Endothelial cell of umbilical vein (primary cell): ENCODE measurements around the gene FOCAD. TPM values are rescaled to one million over a fixed set of nuclear protein-coding genes. Genes with fewer than 3 reads are reported as not detected.

Source experiments
- BruUV-seq: library from RNA; stranded (reverse); fragments of 400-500 nt; replicated peaks from 2 replicates; lab custom pipeline; 2021; lab: Mats Ljungman, UMichigan
- CTCF ChIA-PET: fragments of 300-600, 350-600 bp; sonication (Branson Sonifier 250); formaldehyde crosslinking; loops from one replicate; lab custom pipeline; 2021; ENCODE audit warnings: antibody characterized with exemption, inconsistent platforms; lab: Charles Lee
- POLR2A ChIA-PET: fragments of 300-600, 350-600 bp; sonication (Branson Sonifier 250); formaldehyde crosslinking; loops from one replicate; lab custom pipeline; 2021; ENCODE audit warnings: antibody characterized with exemption, inconsistent platforms; lab: Charles Lee
- DNase-seq: peaks from one replicate; pipeline ENCODE4 v3.0.0-alpha.2; 2011; ENCODE audit warnings: low read depth, low spot score
- FAIRE-seq: peaks from 2 replicates; lab custom pipeline; 2011; peaks lifted over from hg19 to GRCh38; lab: Jason Lieb, UNC
- H2AFZ ChIP-seq: 2 replicates; pipeline ENCODE4 v1.6.0; 2012; ENCODE audit warnings: low read depth, low read length, control low read depth, inconsistent platforms
- H3K27ac ChIP-seq: 2 replicates; pipeline ENCODE4 v1.5.1; 2011; ENCODE audit warnings: low read depth, mild to moderate bottlenecking, control low read depth, low read length, moderate library complexity; ENCODE audit not compliant: insufficient read depth
- H3K27me3 ChIP-seq, 2 experiments: 2 replicates each; pipeline versions ENCODE4 v1.6.0 to v1.6.1; 2011; ENCODE audit warnings: low read length in 2 of 2, mixed read lengths in 1 of 2; ENCODE audit not compliant: control insufficient read depth in 2 of 2, insufficient read depth in 2 of 2
- H3K36me3 ChIP-seq, 2 experiments: 2 replicates in 1 of 2; 3 replicates in 1 of 2; pipeline ENCODE4 v1.5.1; 2011; ENCODE audit warnings: low read length in 2 of 2, mild to moderate bottlenecking in 1 of 2, moderate library complexity in 1 of 2; ENCODE audit not compliant: control insufficient read depth in 2 of 2, insufficient read depth in 2 of 2; ENCODE audit errors: extremely low read depth in 1 of 2
- H3K4me1 ChIP-seq: 3 replicates; pipeline ENCODE4 v1.5.1; 2011; ENCODE audit warnings: mild to moderate bottlenecking, low read length; ENCODE audit not compliant: control insufficient read depth, insufficient read depth; ENCODE audit errors: extremely low read depth
- H3K4me2 ChIP-seq: 2 replicates; pipeline ENCODE4 v1.6.1; 2011; ENCODE audit warnings: low read length, control low read depth, mixed read lengths; ENCODE audit not compliant: insufficient read depth
- H3K4me3 ChIP-seq, 3 experiments: fragments of 200-600 bp in 1 of 3; sonication (generic), shearing (Covaris generic) in 1 of 3; replicated peaks in 1 of 3; 2 replicates each; pipeline ENCODE4 v1.5.1; 2011 to 2016; ENCODE audit warnings: control low read depth in 3 of 3, low read length in 3 of 3, mild to moderate bottlenecking in 2 of 3, inconsistent platforms in 1 of 3, low read depth in 1 of 3, moderate library complexity in 1 of 3; ENCODE audit not compliant: insufficient read depth in 1 of 3
- H3K79me2 ChIP-seq: 2 replicates; pipeline ENCODE4 v1.6.0; 2012; ENCODE audit warnings: low read length, inconsistent platforms; ENCODE audit not compliant: control insufficient read depth, insufficient read depth
- H3K9ac ChIP-seq: replicated peaks from 2 replicates; pipeline ENCODE3; 2011; ENCODE audit warnings: low read length, control low read depth; ENCODE audit not compliant: insufficient read depth; ENCODE audit errors: extremely low read depth
- H3K9me1 ChIP-seq: replicated peaks from 3 replicates; pipeline ENCODE4 v1.6.0; 2011; ENCODE audit warnings: mild to moderate bottlenecking, low read length; ENCODE audit not compliant: control insufficient read depth, insufficient read depth; ENCODE audit errors: extremely low read depth
- H3K9me3 ChIP-seq: replicated peaks from 2 replicates; pipeline ENCODE4 v1.5.1; 2012; ENCODE audit warnings: low read length, inconsistent platforms; ENCODE audit not compliant: control insufficient read depth, insufficient read depth
- H4K20me1 ChIP-seq: replicated peaks from 2 replicates; pipeline ENCODE3; 2011; ENCODE audit warnings: mild to moderate bottlenecking, low read length; ENCODE audit not compliant: control insufficient read depth, insufficient read depth; ENCODE audit errors: extremely low read depth
- EZH2 ChIP-seq: IDR thresholded peaks from 2 replicates; pipeline ENCODE4 v1.6.1; 2012; ENCODE audit warnings: borderline replicate concordance, low read depth, mild to moderate bottlenecking, moderate library complexity, low read length, inconsistent platforms; ENCODE audit not compliant: severe bottlenecking
- FOS ChIP-seq: IDR thresholded peaks from 2 replicates; pipeline ENCODE4 v1.6.1; 2011; ENCODE audit warnings: mild to moderate bottlenecking, low read length, moderate library complexity, borderline replicate concordance; ENCODE audit not compliant: insufficient read depth
- GATA2 ChIP-seq: IDR thresholded peaks from 2 replicates; pipeline ENCODE4 v1.7.0; 2011; ENCODE audit warnings: low read depth, mild to moderate bottlenecking, moderate library complexity, mixed read lengths, low read length; ENCODE audit not compliant: insufficient read length, insufficient read depth
- JUN ChIP-seq: IDR thresholded peaks from 2 replicates; pipeline ENCODE4 v1.6.1; 2011; ENCODE audit warnings: borderline replicate concordance, low read depth; ENCODE audit not compliant: insufficient read length, insufficient read depth
- MYC ChIP-seq: IDR thresholded peaks from one replicate; pipeline ENCODE4 v1.6.1; 2011; ENCODE audit warnings: mild to moderate bottlenecking, low read depth, low read length
- POLR2A ChIP-seq: IDR thresholded peaks from 2 replicates; pipeline ENCODE4 v1.6.1; 2012; ENCODE audit warnings: low read depth, mild to moderate bottlenecking, control low read depth, low read length
- POLR2AphosphoS5 ChIP-seq: IDR thresholded peaks from 2 replicates; pipeline ENCODE4 v1.6.1; 2012; ENCODE audit warnings: low read depth, mild to moderate bottlenecking, control low read depth, low read length, moderate library complexity; ENCODE audit not compliant: insufficient read depth
- dilution Hi-C: fragments of 300-500 bp; cut with MboI; formaldehyde crosslinking; loops from one replicate; pipeline ENCODE4 v1.15.0; 2019; ENCODE audit warnings: low sequenced_read_pairs; ENCODE audit not compliant: extremely low pct_ligation_motif_present
- intact Hi-C: fragments of 100-400 bp; cut with micrococcal nuclease; formaldehyde crosslinking; loops from one replicate; pipeline ENCODE4 v1.10.0; 2022
- polyA plus RNA-seq, 4 experiments: library from polyadenylated mRNA; depleted of rRNA in 3 of 4; stranded (reverse) in 3 of 4; unstranded in 1 of 4; fragments of >200 nt; gene quantifications; 2 replicates each; pipeline versions ENCODE4 v1.2.1 to v1.2.3, GENCODE V29; 2011 to 2012; ENCODE audit warnings: missing spikeins in 1 of 4
- total RNA-seq: library from RNA; stranded (reverse); gene quantifications from 2 replicates; pipeline ENCODE4 v1.2.3, GENCODE V29; 2021
- TF ChIP-seq, protein P1 (sequence below), 2 donors: IDR thresholded peaks; 1 replicate in 1 of 2; 2 replicates in 1 of 2; pipeline ENCODE4 v1.5.1; 2011; ENCODE audit warnings: low read length in 2 of 2, mild to moderate bottlenecking in 2 of 2, moderate library complexity in 2 of 2, control low read depth in 1 of 2, inconsistent platforms in 1 of 2, low read depth in 1 of 2; ENCODE audit not compliant: insufficient read depth in 1 of 2; ENCODE audit errors: extremely low read depth in 1 of 2
- TF ChIP-seq, protein P2 (sequence below): IDR thresholded peaks from 2 replicates; pipeline ENCODE4 v1.6.1; 2011; ENCODE audit not compliant: insufficient read depth, insufficient read length

Gene FOCAD
- total and polyA plus RNA-seq, 2 donors (not counting 3 experiments of a cell fraction or from before 2014, with no cell fraction given), result 26.7 to 66.9 TPM

- Histone ChIP-seq H3K4me2 (no peak overlapping the region), H2AFZ (no peak overlapping the region), H3K79me2 (peaks cover 6% of the 10 kb centered on the region), H3K36me3 (peaks cover 4 to 5% of the 10 kb centered on the region in 2 experiments), H3K9me3 (no peaks in the 10 kb centered on the region), H3K27ac (no peak overlapping the region), H4K20me1 (peaks cover 2% of the 10 kb centered on the region), H3K9ac (no peak overlapping the region), H3K4me3 (no peak overlapping the region), H3K27me3 (no peaks in the 10 kb centered on the region), H3K9me1 (no peaks in the 10 kb centered on the region), H3K4me1 (no peaks in the 10 kb centered on the region)
- dilution Hi-C loops, result no loop called here
- intact Hi-C loops, result no loop called here
- no TSS peak for BruUV-seq
- POLR2A ChIA-PET, result no interaction called here
- DNase-seq (no peak), FAIRE-seq (no peak)
- CTCF ChIA-PET, result interaction anchor here (0.7 to 1.7 kb wide), 3 partner anchors 13 to 43 kb away, joined by 3 to 4 read pairs (median 3); no protein-coding TSS in a partner anchor
- TF ChIP-seq, protein P1, sequence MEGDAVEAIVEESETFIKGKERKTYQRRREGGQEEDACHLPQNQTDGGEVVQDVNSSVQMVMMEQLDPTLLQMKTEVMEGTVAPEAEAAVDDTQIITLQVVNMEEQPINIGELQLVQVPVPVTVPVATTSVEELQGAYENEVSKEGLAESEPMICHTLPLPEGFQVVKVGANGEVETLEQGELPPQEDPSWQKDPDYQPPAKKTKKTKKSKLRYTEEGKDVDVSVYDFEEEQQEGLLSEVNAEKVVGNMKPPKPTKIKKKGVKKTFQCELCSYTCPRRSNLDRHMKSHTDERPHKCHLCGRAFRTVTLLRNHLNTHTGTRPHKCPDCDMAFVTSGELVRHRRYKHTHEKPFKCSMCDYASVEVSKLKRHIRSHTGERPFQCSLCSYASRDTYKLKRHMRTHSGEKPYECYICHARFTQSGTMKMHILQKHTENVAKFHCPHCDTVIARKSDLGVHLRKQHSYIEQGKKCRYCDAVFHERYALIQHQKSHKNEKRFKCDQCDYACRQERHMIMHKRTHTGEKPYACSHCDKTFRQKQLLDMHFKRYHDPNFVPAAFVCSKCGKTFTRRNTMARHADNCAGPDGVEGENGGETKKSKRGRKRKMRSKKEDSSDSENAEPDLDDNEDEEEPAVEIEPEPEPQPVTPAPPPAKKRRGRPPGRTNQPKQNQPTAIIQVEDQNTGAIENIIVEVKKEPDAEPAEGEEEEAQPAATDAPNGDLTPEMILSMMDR (IDR thresholded peaks at IDR 0.05; ENCODE audit: extremely low read depth in 1 of 2, insufficient read depth in 1 of 2, low read depth in 1 of 2, low read length in 2 of 2), result no peak
- TF ChIP-seq MYC (no peak), FOS (no peak)
Measured at GRCh38 chr9:20744036-20744630, 60.1 kb downstream of the FOCAD start.

DNA sequence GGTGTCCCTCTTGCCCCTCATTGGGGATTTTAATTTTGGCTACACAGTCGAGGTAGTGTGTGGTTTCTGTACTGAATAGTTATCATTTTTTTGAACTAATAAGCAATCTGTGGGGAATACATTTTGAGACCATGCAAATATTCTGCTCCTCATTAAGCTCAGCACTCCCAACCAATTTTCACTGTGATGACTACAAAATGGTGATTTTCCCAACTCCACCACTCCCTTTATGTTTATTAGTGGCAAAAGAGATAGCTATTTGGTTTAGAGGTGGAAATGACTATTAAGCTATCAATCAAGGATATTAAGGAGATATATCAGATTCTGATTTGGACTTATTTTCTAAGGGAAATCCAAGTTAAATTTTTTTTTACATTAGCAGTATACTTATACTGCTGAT, 62.9 kb downstream of the FOCAD start:
- ChIA-PET CTCF (interaction anchor here (1.0 to 1.4 kb wide), 2 partner anchors 11 to 46 kb away, joined by 3 to 4 read pairs; no protein-coding TSS in a partner anchor), POLR2A (no interaction called here)
- TF ChIP-seq JUN (no peak), POLR2A (no peak), EZH2 (no peak), MYC (no peak), GATA2 (no peak), POLR2AphosphoS5 (no peak)
- TF ChIP-seq, protein P2, sequence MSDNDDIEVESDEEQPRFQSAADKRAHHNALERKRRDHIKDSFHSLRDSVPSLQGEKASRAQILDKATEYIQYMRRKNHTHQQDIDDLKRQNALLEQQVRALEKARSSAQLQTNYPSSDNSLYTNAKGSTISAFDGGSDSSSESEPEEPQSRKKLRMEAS, result no peak
- TF ChIP-seq, protein P1 (IDR thresholded peaks at IDR 0.05; ENCODE audit: extremely low read depth in 1 of 2, insufficient read depth in 1 of 2, low read depth in 1 of 2, low read length in 2 of 2), result no peak
- no TSS peak for BruUV-seq
- Histone ChIP-seq H3K4me3 (no peak overlapping the region), H2AFZ (no peak overlapping the region), H3K9me1 (no peaks in the 10 kb centered on the region), H4K20me1 (peaks cover 2% of the 10 kb centered on the region), H3K9me3 (no peaks in the 10 kb centered on the region), H3K27me3 (no peaks in the 10 kb centered on the region), H3K79me2 (peaks cover 9% of the 10 kb centered on the region), H3K9ac (no peak overlapping the region), H3K4me2 (no peak overlapping the region), H3K4me1 (no peaks in the 10 kb centered on the region), H3K27ac (no peak overlapping the region), H3K36me3 (peaks cover 4 to 5% of the 10 kb centered on the region in 2 experiments)
- dilution Hi-C loops (no loop called here), intact Hi-C loops (no loop called here)
- FAIRE-seq (no peak), DNase-seq (no peak)
